K562 (cell line): ENCODE results near the gene HLA-B. TPM values are rescaled to one million over a fixed set of nuclear protein-coding genes. Genes with fewer than 3 reads are reported as not detected.

Source experiments
- ATAC-seq: fragments of 200-7000 bp; cut with Tn5 transposase; 3 replicates; pipeline ENCODE4 v1.9.1; 2020; ENCODE audit warnings: moderate library complexity
- BruUV-seq: library from RNA; stranded (reverse); fragments of 400-500 nt; replicated peaks from 2 replicates; lab custom pipeline; 2021; lab: Mats Ljungman, UMichigan
- CTCF ChIA-PET: fragments of 300-600 bp; formaldehyde crosslinking; extraction: SDS; loops from one replicate; lab custom pipeline; 2021; ENCODE audit warnings: low intra/inter-chr PET ratio; lab: Yijun Ruan, JAX
- POLR2A ChIA-PET: fragments of 300-600, 350-650 bp; sonication (Branson Sonifier 250); formaldehyde crosslinking; extraction: SDS; loops from one replicate; lab custom pipeline; 2021; ENCODE audit warnings: antibody characterized with exemption, inconsistent platforms; lab: Yijun Ruan, JAX
- DNase-seq, 4 experiments: peaks; one replicate each; pipeline versions ENCODE4 v3.0.0 to v3.0.0-alpha.2; 2011 to 2018; ENCODE audit warnings: low spot score in 3 of 4, mixed read lengths in 3 of 4; ENCODE audit errors: extremely low read depth in 1 of 4
- FAIRE-seq: peaks from 2 replicates; lab custom pipeline; 2011; peaks lifted over from hg19 to GRCh38; lab: Jason Lieb, UNC
- H2AFZ ChIP-seq: 2 replicates; pipeline ENCODE4 v1.6.0; 2011; ENCODE audit warnings: low read depth, low read length, control low read depth, inconsistent platforms
- H3K27ac ChIP-seq: fragments of 200-600 bp; 3 replicates; pipeline ENCODE4 v1.8.0; 2011; ENCODE audit warnings: low read depth, mild to moderate bottlenecking, control low read depth, inconsistent platforms, low read length, moderate library complexity, mixed read lengths; ENCODE audit errors: extremely low read depth
- H3K27me3 ChIP-seq, 2 experiments: fragments of 300-600 bp in 1 of 2; 2 replicates in 1 of 2; 3 replicates in 1 of 2; pipeline versions ENCODE4 v1.6.0 to v1.8.0; 2011; ENCODE audit warnings: inconsistent platforms in 2 of 2, low read length in 2 of 2, mild to moderate bottlenecking in 1 of 2, mixed read lengths in 1 of 2, moderate library complexity in 1 of 2; ENCODE audit not compliant: control insufficient read depth in 2 of 2, insufficient read depth in 2 of 2
- H3K36me3 ChIP-seq: fragments of 300-600 bp; 3 replicates; pipeline ENCODE4 v1.8.0; 2011; ENCODE audit warnings: mild to moderate bottlenecking, low read length, inconsistent platforms; ENCODE audit not compliant: control insufficient read depth, insufficient read depth
- H3K4me1 ChIP-seq, 2 experiments: fragments of 200-600 bp in 1 of 2; replicated peaks in 1 of 2; 2 replicates in 1 of 2; 3 replicates in 1 of 2; pipeline versions ENCODE4 v1.5.1 to v1.8.0; 2011; ENCODE audit warnings: inconsistent platforms in 2 of 2, low read length in 2 of 2, mild to moderate bottlenecking in 1 of 2, mixed read lengths in 1 of 2, moderate library complexity in 1 of 2; ENCODE audit not compliant: control insufficient read depth in 2 of 2, insufficient read depth in 2 of 2
- H3K4me2 ChIP-seq: 2 replicates; pipeline ENCODE4 v1.6.1; 2011; ENCODE audit warnings: low read length, control low read depth, inconsistent platforms, mixed read lengths; ENCODE audit not compliant: insufficient read depth
- H3K4me3 ChIP-seq: fragments of 200-600 bp; sonication (generic), shearing (Covaris generic); 2 replicates; pipeline ENCODE4 v1.5.1; 2016; ENCODE audit warnings: control low read depth, inconsistent platforms
- H3K79me2 ChIP-seq: fragments of 200-600 bp; 3 replicates; pipeline ENCODE4 v1.8.0; 2011; ENCODE audit warnings: low read length, inconsistent platforms; ENCODE audit not compliant: control insufficient read depth, insufficient read depth
- H3K9ac ChIP-seq, 2 experiments: 2 replicates each; pipeline versions ENCODE4 v1.6.0 to v1.6.1; 2011; ENCODE audit warnings: low read depth in 2 of 2, low read length in 2 of 2, control low read depth in 1 of 2, inconsistent platforms in 1 of 2, mild to moderate bottlenecking in 1 of 2, mixed read lengths in 1 of 2; ENCODE audit not compliant: insufficient read depth in 1 of 2
- H3K9me1 ChIP-seq: one replicate; pipeline ENCODE4 v1.6.0; 2011; ENCODE audit warnings: inconsistent platforms, mild to moderate bottlenecking, low read length, moderate library complexity; ENCODE audit not compliant: control insufficient read depth, insufficient read depth
- H3K9me3 ChIP-seq: replicated peaks from 2 replicates; pipeline ENCODE4 v1.5.1; 2011; ENCODE audit warnings: low read depth, low read length, inconsistent platforms; ENCODE audit not compliant: control insufficient read depth, insufficient read depth
- H4K20me1 ChIP-seq: replicated peaks from 2 replicates; pipeline ENCODE4 v1.6.1; 2011; ENCODE audit warnings: low read length, inconsistent platforms, mixed read lengths; ENCODE audit not compliant: control insufficient read depth, insufficient read depth
- ASH1L ChIP-seq: fragments of 450-650 bp; IDR thresholded peaks from 2 replicates; pipeline ENCODE4 v1.6.1; 2018; ENCODE audit warnings: borderline replicate concordance, mild to moderate bottlenecking, low read depth; ENCODE audit not compliant: partially characterized antibody
- HES1 ChIP-seq: fragments of 450-650 bp; IDR thresholded peaks from 2 replicates; pipeline ENCODE4 v1.6.1; 2016; ENCODE audit warnings: low read depth, mild to moderate bottlenecking, moderate library complexity
- MCM5 ChIP-seq: fragments of 450-650 bp; IDR thresholded peaks from 2 replicates; pipeline ENCODE4 v1.6.1; 2016; ENCODE audit warnings: low read depth
- PHF8 ChIP-seq: fragments of 200-600 bp; sonication (generic); IDR thresholded peaks from 2 replicates; pipeline ENCODE4 v1.6.1; 2012; ENCODE audit warnings: mixed run types, mild to moderate bottlenecking, inconsistent platforms, low read length, moderate library complexity, borderline replicate concordance
- PHTF2 ChIP-seq: fragments of 250-450 bp; sonication (Bioruptor Pico); IDR thresholded peaks from 2 replicates; pipeline ENCODE4 v1.5.0; 2021; ENCODE audit warnings: mild to moderate bottlenecking
- POLR2A ChIP-seq: fragments of 450-650 bp; conservative IDR thresholded peaks from 2 replicates; pipeline ENCODE4 v1.6.1; 2016
- TSC22D4 ChIP-seq: fragments of 450-650 bp; IDR thresholded peaks from 2 replicates; pipeline ENCODE4 v1.6.1; 2016; ENCODE audit warnings: missing genetic modification characterization, missing biosample characterization, control low read depth
- UBTF ChIP-seq, 2 experiments: IDR thresholded peaks; 2 replicates each; pipeline ENCODE4 v1.6.1; 2012; ENCODE audit warnings: improper control_type of control experiment in 2 of 2, low read depth in 2 of 2, low read length in 2 of 2, borderline replicate concordance in 1 of 2
- USF1 ChIP-seq: sonication (generic); formaldehyde crosslinking; IDR thresholded peaks from 2 replicates; pipeline ENCODE4 v1.9.0; 2022; ENCODE audit warnings: mild to moderate bottlenecking, missing genetic modification reagents
- ZBTB11 ChIP-seq, 3 experiments: fragments of 200-800 bp in 1 of 3; fragments of 250-450 bp in 1 of 3; fragments of 450-650 bp in 1 of 3; sonication (Bioruptor Pico) in 1 of 3; sonication (Bioruptor generic) in 1 of 3; formaldehyde crosslinking in 1 of 3; IDR thresholded peaks; 2 replicates each; pipeline versions ENCODE4 v1.6.1 to v1.8.0; 2016 to 2022; ENCODE audit warnings: mild to moderate bottlenecking in 2 of 3, missing genetic modification characterization in 2 of 3, missing compliant biosample characterization in 1 of 3, moderate library complexity in 1 of 3
- ZEB2 ChIP-seq: fragments of 450-650 bp; IDR thresholded peaks from 2 replicates; pipeline ENCODE4 v1.6.1; 2016
- WGBS: fragments of 100-300 bp; shearing (Covaris generic); methylation state at CpG from one replicate; pipeline ENCODE4 v1.1.6; 2016; ENCODE audit warnings: low coverage, mixed read lengths; ENCODE audit not compliant: insufficient coverage; ENCODE audit errors: missing lambda C conversion rate; 5-methylcytosine and 5-hydroxymethylcytosine counted together
- in situ Hi-C: fragments of 300-500 bp; cut with MboI; formaldehyde crosslinking; loops from 4 replicates; pipeline ENCODE4 v1.15.0; 2018; ENCODE audit warnings: inconsistent platforms, mixed read lengths
- intact Hi-C: fragments of 100-400 bp; cut with micrococcal nuclease; formaldehyde crosslinking; loops from 2 replicates; pipeline ENCODE4 v1.14.2; 2022
- polyA plus RNA-seq, 8 experiments: library from polyadenylated mRNA; depleted of rRNA in 4 of 8; stranded (reverse) in 5 of 8; unstranded in 3 of 8; fragments of >200 nt; fragmentation: Nextera tagmentation in 2 of 8; fragmentation: Illumina TruSeq in 1 of 8; extraction: Ambion mirVana in 2 of 8; extraction: Trizol in 1 of 8; gene quantifications; 2 replicates each; pipeline versions ENCODE4 v1.2.1 to v1.2.3, GENCODE V29; 2011 to 2014; ENCODE audit warnings: inconsistent platforms in 1 of 8, missing spikeins in 1 of 8
- total RNA-seq, 7 experiments: library from RNA; depleted of rRNA in 6 of 7; stranded (reverse); fragments of >200 nt in 6 of 7; fragmentation: Illumina TruSeq in 2 of 7; extraction: Trizol in 2 of 7; gene quantifications; 2 replicates each; pipeline versions ENCODE4 v1.2.1 to v1.2.3, GENCODE V29; 2011 to 2021; ENCODE audit warnings: low replicate concordance in 1 of 7

The HLA-B gene
- total and polyA plus RNA-seq, 9 of the 15 experiments (the other 6 are each of a cell fraction or from before 2014, with no cell fraction given): 0.07 to 9.7 (median 0.65) TPM; not detected in 2

- CTCF ChIA-PET: no interaction called here
- FAIRE-seq: peak; percentile 75
- H3K4me1 ChIP-seq: peaks cover 29 to 31% of the 10 kb centered on the region in 2 experiments; a peak in 4 of 5 replicates
- no peaks in the 10 kb centered on the region for H3K9me1 ChIP-seq
- H3K4me3 ChIP-seq: peak within 1 kb of the TSS; percentile 50
- no peaks in the 10 kb centered on the region for H3K27me3 ChIP-seq
- no peaks in the 10 kb centered on the region; the same call in 1 of the 2 replicates for H4K20me1 ChIP-seq
- WGBS: 1% methylated on average over 55 of the region's 58 CpGs
- POLR2A ChIA-PET: interaction anchor here (0.6 to 2.3 kb wide), 12 partner anchors 10 to 790 kb away, joined by 3 to 7 read pairs (median 3); partner anchors contain the start of gene DDX39B
- H3K4me2 ChIP-seq: peak within 1 kb of the TSS; percentile 85
- H3K27ac ChIP-seq: peak within 1 kb of the TSS; percentile 24
- ATAC-seq: peak; percentile 86
- peak; percentile 96 to 99 (median 98) for DNase-seq
- H3K9me3 ChIP-seq: no peaks in the 10 kb centered on the region
- no peaks in the 10 kb centered on the region for H3K36me3 ChIP-seq
- H2AFZ ChIP-seq: peak within 1 kb of the TSS; percentile 81
- peaks cover 72% of the 10 kb centered on the region for H3K79me2 ChIP-seq
- in situ Hi-C loops: loop anchor here (5.0 kb wide), 2 partner anchors 39 to 199 kb away; no protein-coding TSS in a partner anchor
- no TSS peak for BruUV-seq
- intact Hi-C loops: no loop called here
- H3K9ac ChIP-seq: peak within 1 kb of the TSS; percentile 65 to 94; a peak in 3 of 4 replicates
- no peak for TF ChIP-seq MCM5
- no peak for TF ChIP-seq HES1
- no peak for TF ChIP-seq PHTF2 (CRISPR knock-in tag)
- TF ChIP-seq PHF8: peak; percentile 83; the same call in 1 of the 2 replicates
- TF ChIP-seq USF1 (CRISPR knock-in tag): peak; percentile 81
- peak; percentile 81 for TF ChIP-seq POLR2A
- peak; percentile 54; the same call in 1 of the 2 replicates for TF ChIP-seq ZEB2
- TF ChIP-seq ZBTB11 (CRISPR knock-in tag; IDR thresholded peaks at IDR 0.05): peak in 1 of 3 experiments; percentile 74; a peak in 2 of 6 replicates
- peak; percentile 43 for TF ChIP-seq ASH1L
- TF ChIP-seq UBTF (IDR thresholded peaks at IDR 0.05; ENCODE audit: borderline replicate concordance in 1 of 2, low read depth in 2 of 2, low read length in 2 of 2): peak in 1 of 2 experiments; percentile 69; a peak in 1 of 4 replicates
- no peak for TF ChIP-seq TSC22D4 (tag)
Observed at GRCh38 chr6:31403283-31404060, 46.5 kb upstream of the HLA-B start, which contains the start of gene MICA. TSS of gene MICA (plus strand) at chr6:31403595. CDS start at chr6:31403633, 38 bp downstream.
